Keratinocyte (primary cell): ENCODE data around the gene PCSK6. TPM values are rescaled to one million over a fixed set of nuclear protein-coding genes. Genes with fewer than 3 reads are reported as not detected.

Experiments used
- DNase-seq: peaks from one replicate; pipeline ENCODE4 v3.0.0-alpha.2; 2011; ENCODE audit warnings: low read depth, missing footprints, low spot score
- FAIRE-seq: peaks from 2 replicates; lab custom pipeline; 2011; peaks lifted over from hg19 to GRCh38; lab: Jason Lieb, UNC
- H2AFZ ChIP-seq: 2 replicates; pipeline ENCODE4 v1.6.0; 2012; ENCODE audit warnings: low read length, control low read depth, inconsistent platforms; ENCODE audit not compliant: control insufficient read depth
- H3K27ac ChIP-seq: 2 replicates; pipeline ENCODE4 v1.5.1; 2011; ENCODE audit warnings: low read length; ENCODE audit not compliant: control insufficient read depth, insufficient read depth
- H3K27me3 ChIP-seq: 3 replicates; pipeline ENCODE4 v1.6.0; 2011; ENCODE audit warnings: low read length; ENCODE audit not compliant: control insufficient read depth, insufficient read depth; ENCODE audit errors: extremely low read depth
- H3K36me3 ChIP-seq, 2 experiments: 2 replicates in 1 of 2; 3 replicates in 1 of 2; pipeline ENCODE4 v1.5.1; 2011; ENCODE audit warnings: low read length in 2 of 2, mild to moderate bottlenecking in 1 of 2; ENCODE audit not compliant: control insufficient read depth in 2 of 2, insufficient read depth in 2 of 2; ENCODE audit errors: extremely low read depth in 1 of 2
- H3K4me1 ChIP-seq: 3 replicates; pipeline ENCODE4 v1.5.1; 2011; ENCODE audit warnings: low read length; ENCODE audit not compliant: control insufficient read depth, insufficient read depth; ENCODE audit errors: extremely low read depth
- H3K4me2 ChIP-seq: 3 replicates; pipeline ENCODE4 v1.6.0; 2011; ENCODE audit warnings: low read depth, low read length; ENCODE audit not compliant: control insufficient read depth, insufficient read depth; ENCODE audit errors: extremely low read depth
- H3K4me3 ChIP-seq, 3 experiments: fragments of 200-600 bp in 1 of 3; sonication (generic) in 1 of 3; 2 replicates in 2 of 3; 3 replicates in 1 of 3; pipeline ENCODE4 v1.5.1; 2011 to 2016; ENCODE audit warnings: low read length in 3 of 3, mild to moderate bottlenecking in 3 of 3, control low read depth in 2 of 3, inconsistent platforms in 1 of 3, low read depth in 1 of 3, mixed read lengths in 1 of 3, mixed run types in 1 of 3, moderate library complexity in 1 of 3; ENCODE audit not compliant: control insufficient read depth in 2 of 3, insufficient read depth in 2 of 3; ENCODE audit errors: extremely low read depth in 1 of 3
- H3K79me2 ChIP-seq: 2 replicates; pipeline ENCODE4 v1.6.0; 2012; ENCODE audit warnings: low read length; ENCODE audit not compliant: control insufficient read depth, insufficient read depth
- H3K9ac ChIP-seq: 3 replicates; pipeline ENCODE4 v1.6.0; 2011; ENCODE audit warnings: low read length; ENCODE audit not compliant: control insufficient read depth, insufficient read depth; ENCODE audit errors: extremely low read depth
- H3K9me1 ChIP-seq: 3 replicates; pipeline ENCODE4 v1.6.0; 2011; ENCODE audit warnings: low read length; ENCODE audit not compliant: control insufficient read depth, insufficient read depth; ENCODE audit errors: extremely low read depth
- H3K9me3 ChIP-seq: 2 replicates; pipeline ENCODE4 v1.5.1; 2012; ENCODE audit warnings: low read depth, low read length; ENCODE audit not compliant: control insufficient read depth
- H4K20me1 ChIP-seq: 3 replicates; pipeline ENCODE4 v1.6.0; 2011; ENCODE audit warnings: low read length; ENCODE audit not compliant: control insufficient read depth, insufficient read depth; ENCODE audit errors: extremely low read depth
- EZH2 ChIP-seq: IDR thresholded peaks from one replicate; pipeline ENCODE4 v1.6.1; 2012; ENCODE audit warnings: inconsistent platforms, mild to moderate bottlenecking, low read length, moderate library complexity
- dilution Hi-C: fragments of 300-500 bp; cut with MboI; formaldehyde crosslinking; loops from one replicate; pipeline ENCODE4 v1.7.0; 2020; ENCODE audit warnings: low sequenced_read_pairs; ENCODE audit not compliant: extremely low pct_ligation_motif_present
- polyA plus RNA-seq, 5 experiments: library from polyadenylated mRNA; depleted of rRNA in 3 of 5; stranded (reverse) in 3 of 5; stranded (forward) in 1 of 5; unstranded in 1 of 5; fragments of >200 nt; gene quantifications; 1 replicate in 1 of 5; 2 replicates in 3 of 5; 3 replicates in 1 of 5; pipeline versions ENCODE4 v1.2.1 to v1.2.3, GENCODE V29; 2011 to 2012; ENCODE audit warnings: missing spikeins in 2 of 5, low read depth in 1 of 5, low replicate concordance in 1 of 5
- TF ChIP-seq, protein P1 (sequence below), 3 experiments: IDR thresholded peaks in 1 of 3; conservative IDR thresholded peaks in 1 of 3; optimal IDR thresholded peaks in 1 of 3; 2 replicates in 2 of 3; 3 replicates in 1 of 3; pipeline versions ENCODE3 to v1.5.1; 2011; ENCODE audit warnings: low read length in 3 of 3, mild to moderate bottlenecking in 3 of 3, moderate library complexity in 2 of 3, control low read depth in 1 of 3, inconsistent platforms in 1 of 3; ENCODE audit not compliant: insufficient read depth in 2 of 3; ENCODE audit errors: extremely low read depth in 1 of 3

The PCSK6 gene
- polyA plus RNA-seq, 1 donor (not counting 4 experiments of a cell fraction or from before 2014, with no cell fraction given) = 3.1 TPM

DNA sequence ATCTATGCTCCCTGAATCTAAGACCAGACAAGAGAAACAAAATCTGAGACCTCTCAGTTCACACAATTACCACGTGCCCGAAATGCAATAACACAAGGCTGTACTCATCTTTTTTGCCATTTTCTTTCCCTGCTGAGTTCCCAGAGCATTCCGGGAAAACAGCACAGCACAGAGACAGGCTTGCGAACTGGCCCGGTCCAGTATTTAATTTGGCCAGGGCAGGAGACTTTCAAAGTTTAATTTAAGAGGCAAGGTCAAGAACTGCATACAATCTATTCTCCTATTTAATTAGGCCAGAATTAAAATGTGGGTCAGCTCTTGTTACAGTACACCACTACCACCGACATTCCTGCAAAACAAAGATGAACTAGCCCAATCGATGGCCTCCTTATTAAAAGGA is 107.0 kb downstream of the PCSK6 start:
- Histone ChIP-seq H3K27me3 (no peaks in the 10 kb centered on the region), H3K4me1 (peaks cover 10% of the 10 kb centered on the region), H3K79me2 (no peaks in the 10 kb centered on the region), H2AFZ (no peak overlapping the region), H3K4me2 (no peak overlapping the region), H3K36me3 (no peaks in the 10 kb centered on the region), H4K20me1 (no peaks in the 10 kb centered on the region), H3K9me3 (no peaks in the 10 kb centered on the region), H3K4me3 (no peak overlapping the region), H3K9ac (no peak overlapping the region), H3K27ac (no peak overlapping the region), H3K9me1 (no peaks in the 10 kb centered on the region)
- dilution Hi-C loops = no loop called here
- DNase-seq (no peak), FAIRE-seq (no peak)
- no peak for TF ChIP-seq EZH2
- TF ChIP-seq, protein P1, sequence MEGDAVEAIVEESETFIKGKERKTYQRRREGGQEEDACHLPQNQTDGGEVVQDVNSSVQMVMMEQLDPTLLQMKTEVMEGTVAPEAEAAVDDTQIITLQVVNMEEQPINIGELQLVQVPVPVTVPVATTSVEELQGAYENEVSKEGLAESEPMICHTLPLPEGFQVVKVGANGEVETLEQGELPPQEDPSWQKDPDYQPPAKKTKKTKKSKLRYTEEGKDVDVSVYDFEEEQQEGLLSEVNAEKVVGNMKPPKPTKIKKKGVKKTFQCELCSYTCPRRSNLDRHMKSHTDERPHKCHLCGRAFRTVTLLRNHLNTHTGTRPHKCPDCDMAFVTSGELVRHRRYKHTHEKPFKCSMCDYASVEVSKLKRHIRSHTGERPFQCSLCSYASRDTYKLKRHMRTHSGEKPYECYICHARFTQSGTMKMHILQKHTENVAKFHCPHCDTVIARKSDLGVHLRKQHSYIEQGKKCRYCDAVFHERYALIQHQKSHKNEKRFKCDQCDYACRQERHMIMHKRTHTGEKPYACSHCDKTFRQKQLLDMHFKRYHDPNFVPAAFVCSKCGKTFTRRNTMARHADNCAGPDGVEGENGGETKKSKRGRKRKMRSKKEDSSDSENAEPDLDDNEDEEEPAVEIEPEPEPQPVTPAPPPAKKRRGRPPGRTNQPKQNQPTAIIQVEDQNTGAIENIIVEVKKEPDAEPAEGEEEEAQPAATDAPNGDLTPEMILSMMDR (optimal IDR thresholded peaks at IDR 0.05 in 1 of 3, IDR thresholded peaks at IDR 0.05 in 1 of 3, conservative IDR thresholded peaks at IDR 0.05 in 1 of 3; ENCODE audit: extremely low read depth in 1 of 3, insufficient read depth in 2 of 3, low read length in 3 of 3) = no peak

DNA sequence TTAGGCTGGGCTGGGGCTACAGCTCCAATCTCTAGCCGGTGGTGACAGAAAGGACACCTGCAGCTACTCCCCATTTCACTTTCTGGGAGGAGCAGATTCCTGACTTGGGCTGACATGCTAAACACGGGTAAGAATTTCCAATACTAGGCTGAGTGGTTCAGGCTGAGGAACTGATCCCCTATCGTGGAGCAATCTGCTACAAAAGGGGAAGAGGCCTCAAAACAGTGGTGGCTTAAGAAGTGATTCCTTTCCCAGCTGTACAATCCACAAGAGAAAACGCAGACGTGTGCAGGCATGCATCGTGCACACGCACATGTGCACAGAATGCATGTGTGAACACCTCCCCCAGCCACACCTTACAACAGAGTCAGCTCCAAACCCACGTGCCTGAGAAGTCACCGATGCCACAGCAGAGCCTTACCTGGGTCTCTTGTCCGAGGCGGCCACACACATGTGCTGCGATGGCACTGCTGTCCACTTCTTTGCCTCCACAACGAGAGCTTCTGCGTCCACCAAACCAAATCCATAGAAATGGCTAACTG is 107.8 kb downstream of the PCSK6 start:
- H3K79me2 ChIP-seq = no peaks in the 10 kb centered on the region
- no peak overlapping the region for H3K9ac ChIP-seq
- H3K9me3 ChIP-seq = no peaks in the 10 kb centered on the region
- H4K20me1 ChIP-seq = no peaks in the 10 kb centered on the region
- dilution Hi-C loops = no loop called here
- TF ChIP-seq EZH2 = no peak
- TF ChIP-seq, protein P1 (optimal IDR thresholded peaks at IDR 0.05 in 1 of 3, IDR thresholded peaks at IDR 0.05 in 1 of 3, conservative IDR thresholded peaks at IDR 0.05 in 1 of 3; ENCODE audit: extremely low read depth in 1 of 3, insufficient read depth in 2 of 3, low read length in 3 of 3) = no peak
- no peak overlapping the region for H2AFZ ChIP-seq
- DNase-seq = peak; percentile 71
- H3K9me1 ChIP-seq = no peaks in the 10 kb centered on the region
- no peak overlapping the region for H3K4me2 ChIP-seq
- peak; percentile 66 for FAIRE-seq
- no peak overlapping the region for H3K27ac ChIP-seq
- no peaks in the 10 kb centered on the region for H3K27me3 ChIP-seq
- no peaks in the 10 kb centered on the region for H3K36me3 ChIP-seq
- H3K4me1 ChIP-seq = peaks cover 10% of the 10 kb centered on the region
- H3K4me3 ChIP-seq = no peak overlapping the region
